Right atrium auricular region (tissue), 2 donors: Measurements from ENCODE around the gene OR2T34. TPM values are rescaled to one million over a fixed set of nuclear protein-coding genes. Genes with fewer than 3 reads are reported as not detected.
"Not testable (repeated sequence)": the region's sequence is repeated elsewhere in the genome, so short reads cannot be mapped to it uniquely, and the experiment has no call there.

Source experiments
- DNase-seq: peaks from one replicate; pipeline ENCODE4 v3.0.0-alpha.2; 2019; ENCODE audit warnings: low spot score
- H3K27ac ChIP-seq, 2 donors: fragments of 200-600 bp; sonication (generic); 1 replicate in 1 of 2; 2 replicates in 1 of 2; pipeline ENCODE4 v1.5.1; 2016 to 2019
- H3K27me3 ChIP-seq, 2 donors: fragments of 200-600 bp; sonication (generic); one replicate each; pipeline versions ENCODE4 v1.5.1 to v1.6.0; 2017 to 2019
- H3K36me3 ChIP-seq: fragments of 200-600 bp; sonication (generic); one replicate; pipeline ENCODE4 v1.5.1; 2016
- H3K4me1 ChIP-seq, 2 donors: fragments of 200-600 bp; sonication (generic); one replicate each; pipeline versions ENCODE4 v1.5.1 to v1.6.0; 2017 to 2019
- H3K4me3 ChIP-seq, 2 donors: fragments of 200-600 bp; sonication (generic); 1 replicate in 1 of 2; 2 replicates in 1 of 2; pipeline ENCODE4 v1.5.1; 2017 to 2019; ENCODE audit warnings: mild to moderate bottlenecking in 1 of 2, moderate library complexity in 1 of 2
- H3K9me3 ChIP-seq, 2 donors: fragments of 200-600 bp; sonication (generic); one replicate each; pipeline ENCODE4 v1.5.1; 2019
- CTCF ChIP-seq, 2 donors: fragments of 200-600 bp; sonication (generic); IDR thresholded peaks; one replicate each; pipeline ENCODE4 v1.5.1; 2019; ENCODE audit warnings: antibody characterized with exemption in 2 of 2
- total RNA-seq, 2 donors: library from RNA; depleted of rRNA; stranded (reverse); fragments of >200 nt; gene quantifications; one replicate each; pipeline ENCODE4 v1.1.0, GENCODE V29; 2016

Gene OR2T34, protein sequence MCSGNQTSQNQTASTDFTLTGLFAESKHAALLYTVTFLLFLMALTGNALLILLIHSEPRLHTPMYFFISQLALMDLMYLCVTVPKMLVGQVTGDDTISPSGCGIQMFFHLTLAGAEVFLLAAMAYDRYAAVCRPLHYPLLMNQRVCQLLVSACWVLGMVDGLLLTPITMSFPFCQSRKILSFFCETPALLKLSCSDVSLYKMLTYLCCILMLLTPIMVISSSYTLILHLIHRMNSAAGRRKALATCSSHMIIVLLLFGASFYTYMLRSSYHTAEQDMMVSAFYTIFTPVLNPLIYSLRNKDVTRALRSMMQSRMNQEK
- not detected for total RNA-seq

- not testable (repeated sequence) for H3K4me3 ChIP-seq, H3K27me3 ChIP-seq, H3K27ac ChIP-seq, DNase-seq, H3K4me1 ChIP-seq, H3K9me3 ChIP-seq, H3K36me3 ChIP-seq
Measured at GRCh38 chr1:248574657-248575056, at the start of gene OR2T34. Gene OR2T34, minus strand, starts transcription at chr1:248574757. Its CDS starts 0 bp downstream, at chr1:248574757.

DNA sequence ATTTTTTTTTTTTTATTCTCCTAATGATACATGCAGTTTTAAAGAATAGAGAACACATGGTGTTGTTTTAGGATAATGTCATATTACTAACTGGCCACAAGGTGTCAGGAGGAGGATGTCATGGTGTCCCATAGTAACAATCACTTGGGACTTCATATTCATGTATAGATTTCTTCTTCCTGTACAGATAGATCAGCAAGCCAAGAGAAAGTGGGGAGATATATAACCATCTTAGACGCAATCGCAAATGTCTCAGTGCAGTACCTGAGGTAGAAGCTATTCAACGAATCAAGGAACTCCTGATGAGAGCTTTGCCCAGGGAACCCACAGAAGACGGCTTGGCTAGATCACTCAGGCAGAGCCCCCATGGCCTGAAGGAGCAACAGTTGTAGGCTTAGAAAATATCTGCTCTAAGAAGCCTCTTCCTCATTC is 48.0 kb upstream of the OR2T34 start:
- peak in 1 of 2 donors; percentile 65 for TF ChIP-seq CTCF (IDR thresholded peaks at IDR 0.05)
- Histone ChIP-seq H3K27me3 (no peaks in the 10 kb centered on the region), H3K4me3 (no peak overlapping the region), H3K4me1 (no peaks in the 10 kb centered on the region), H3K27ac (no peak overlapping the region), H3K36me3 (no peaks in the 10 kb centered on the region), H3K9me3 (no peaks in the 10 kb centered on the region)
- DNase-seq, result no peak

DNA sequence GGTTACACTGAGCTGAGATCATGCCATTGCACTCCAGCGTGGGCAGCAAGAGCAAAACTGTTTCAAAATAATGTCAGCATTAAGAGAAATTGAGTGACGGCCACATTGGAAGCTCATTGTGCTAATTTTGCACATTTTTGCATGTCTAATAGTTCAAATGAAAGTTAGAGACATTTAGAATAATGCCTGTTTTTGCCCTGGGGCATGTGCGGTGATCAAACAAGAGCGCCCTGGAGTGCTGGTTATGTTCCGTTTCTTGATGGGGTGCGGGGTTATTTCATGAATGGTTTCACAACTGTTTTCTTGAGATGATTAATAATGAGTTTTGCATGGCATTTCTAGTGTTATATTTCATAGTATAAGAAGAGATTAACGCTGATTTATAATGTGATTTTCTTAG is 47.2 kb upstream of the OR2T34 start:
- Histone ChIP-seq H3K9me3 (no peaks in the 10 kb centered on the region), H3K27me3 (no peaks in the 10 kb centered on the region), H3K4me3 (no peak overlapping the region), H3K27ac (no peak overlapping the region), H3K4me1 (no peaks in the 10 kb centered on the region), H3K36me3 (no peaks in the 10 kb centered on the region)
- no peak for DNase-seq
- no peak for TF ChIP-seq CTCF (IDR thresholded peaks at IDR 0.05)

- DNase-seq, result no peak
- H3K27ac ChIP-seq, result no peak overlapping the region
- TF ChIP-seq CTCF (IDR thresholded peaks at IDR 0.05), result peak; percentile 29 to 68
- H3K36me3 ChIP-seq, result no peaks in the 10 kb centered on the region
- H3K9me3 ChIP-seq, result no peaks in the 10 kb centered on the region
- no peaks in the 10 kb centered on the region for H3K4me1 ChIP-seq
- H3K27me3 ChIP-seq, result no peaks in the 10 kb centered on the region
- no peak overlapping the region for H3K4me3 ChIP-seq
Measured at GRCh38 chr1:248618878-248619277, 44.3 kb upstream of the OR2T34 start.

GRCh38 chr1:248618119-248618518 is 43.6 kb upstream of the OR2T34 start:
- Histone ChIP-seq H3K4me1 (no peaks in the 10 kb centered on the region), H3K27me3 (no peaks in the 10 kb centered on the region), H3K9me3 (no peaks in the 10 kb centered on the region), H3K36me3 (no peaks in the 10 kb centered on the region), H3K4me3 (no peak overlapping the region), H3K27ac (no peak overlapping the region)
- TF ChIP-seq CTCF (IDR thresholded peaks at IDR 0.05), result no peak
- no peak for DNase-seq

GRCh38 chr1:248613742-248614141 is 39.2 kb upstream of the OR2T34 start:
- no peak overlapping the region for H3K4me3 ChIP-seq
- no peak for DNase-seq

More at GRCh38 chr1:248613742-248614141, 39.2 kb upstream of the OR2T34 start:
- no peak for TF ChIP-seq CTCF (IDR thresholded peaks at IDR 0.05)
- Histone ChIP-seq H3K36me3 (no peaks in the 10 kb centered on the region), H3K9me3 (no peaks in the 10 kb centered on the region), H3K4me1 (no peaks in the 10 kb centered on the region), H3K27ac (no peak overlapping the region), H3K27me3 (no peaks in the 10 kb centered on the region)
